CD4-positive, CD25-positive, alpha-beta regulatory T cell (primary cell): Measurements from ENCODE around the gene INVS. TPM values are rescaled to one million over a fixed set of nuclear protein-coding genes. Genes with fewer than 3 reads are reported as not detected.
"Not testable (repeated sequence)": the region's sequence is repeated elsewhere in the genome, so short reads cannot be mapped to it uniquely, and the experiment has no call there.

Experiments used
- ATAC-seq, 2 donors: fragments of 150-1000 bp; cut with Tn5 transposase; one replicate each; pipeline ENCODE4 v1.10.0; 2021; ENCODE audit warnings: low read depth in 2 of 2, moderate number of reproducible peaks in 2 of 2, moderate library complexity in 1 of 2
- DNase-seq, 3 donors: peaks; one replicate each; pipeline versions ENCODE4 v3.0.0 to v3.0.0-alpha.2; 2012 to 2022; ENCODE audit warnings: mixed read lengths in 1 of 3
- H3K27ac ChIP-seq: one replicate; pipeline ENCODE4 v1.7.0; 2013; ENCODE audit warnings: mild to moderate bottlenecking, low read length; ENCODE audit not compliant: insufficient read depth, poor library complexity, severe bottlenecking
- H3K27me3 ChIP-seq: one replicate; pipeline ENCODE4 v1.7.0; 2013; ENCODE audit warnings: low read length; ENCODE audit not compliant: control insufficient read depth, insufficient read depth
- H3K36me3 ChIP-seq: one replicate; pipeline ENCODE4 v1.7.0; 2013; ENCODE audit warnings: mild to moderate bottlenecking, low read length, moderate library complexity; ENCODE audit not compliant: control insufficient read depth, insufficient read depth
- H3K4me1 ChIP-seq: 2 replicates; pipeline ENCODE4 v1.7.0; 2013; ENCODE audit warnings: mild to moderate bottlenecking, low read length; ENCODE audit not compliant: insufficient read depth, control insufficient read depth, poor library complexity, severe bottlenecking
- H3K4me3 ChIP-seq: one replicate; pipeline ENCODE4 v1.7.0; 2013; ENCODE audit warnings: low read depth, mild to moderate bottlenecking, low read length, moderate library complexity
- H3K9me3 ChIP-seq, 2 experiments: 1 replicate in 1 of 2; 2 replicates in 1 of 2; pipeline ENCODE4 v1.7.0; 2013; ENCODE audit warnings: low read length in 2 of 2, mild to moderate bottlenecking in 1 of 2, moderate library complexity in 1 of 2; ENCODE audit not compliant: control insufficient read depth in 2 of 2
- H3K27ac Mint-ChIP-seq, 3 donors: one replicate each; pipeline ENCODE4 v1.8.0; 2020 to 2022; ENCODE audit warnings: mild to moderate bottlenecking in 3 of 3, mixed read lengths in 3 of 3, moderate library complexity in 2 of 3
- H3K27me3 Mint-ChIP-seq: one replicate; pipeline ENCODE4 v1.8.0; 2022; ENCODE audit warnings: mild to moderate bottlenecking, mixed read lengths
- H3K36me3 Mint-ChIP-seq: one replicate; pipeline ENCODE4 v1.8.0; 2020; ENCODE audit warnings: mixed read lengths
- H3K4me1 Mint-ChIP-seq, 4 donors: one replicate each; pipeline ENCODE4 v1.8.0; 2020 to 2022; ENCODE audit warnings: mixed read lengths in 4 of 4, mild to moderate bottlenecking in 1 of 4
- H3K4me3 Mint-ChIP-seq, 4 donors: one replicate each; pipeline ENCODE4 v1.8.0; 2020 to 2022; ENCODE audit warnings: mild to moderate bottlenecking in 4 of 4, mixed read lengths in 4 of 4, moderate library complexity in 3 of 4
- H3K9me3 Mint-ChIP-seq, 7 donors: one replicate each; pipeline ENCODE4 v1.8.0; 2020 to 2022; ENCODE audit warnings: mixed read lengths in 7 of 7, mild to moderate bottlenecking in 3 of 7, moderate library complexity in 2 of 7
- polyA plus RNA-seq, 4 donors: library from polyadenylated mRNA; unstranded; fragments of 300-500 nt; fragmentation: Illumina TruSeq; gene quantifications; one replicate each; pipeline ENCODE4 v1.2.3, GENCODE V29; 2021
- total RNA-seq: library from RNA; stranded (reverse); gene quantifications from one replicate; pipeline ENCODE4 v1.2.3, GENCODE V29; 2022

The INVS gene
- total and polyA plus RNA-seq, 5 donors from 2014 or later = 5.7 to 20.5 (median 6.2) TPM

DNA sequence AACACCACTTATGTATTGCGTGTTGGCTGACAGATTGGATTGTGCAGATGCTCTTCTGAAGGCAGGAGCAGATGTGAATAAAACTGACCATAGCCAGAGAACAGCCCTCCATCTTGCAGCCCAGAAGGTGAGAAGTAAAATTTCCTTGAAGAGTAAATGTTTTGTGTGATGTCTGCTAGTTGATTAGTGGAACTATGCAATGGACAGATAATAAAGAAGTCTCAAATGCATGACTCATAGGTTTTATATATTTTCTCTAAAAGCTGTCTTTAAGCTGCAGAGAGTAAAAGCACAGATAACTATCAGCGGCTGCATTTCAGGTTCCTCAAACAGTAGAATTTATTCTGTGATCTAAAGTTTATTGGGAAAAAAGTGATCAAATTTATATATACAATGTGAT, 27.4 kb downstream of the INVS start:
- ATAC-seq (no peak), DNase-seq (no peak)
- Histone ChIP-seq H3K27me3 (no peaks in the 10 kb centered on the region), H3K4me3 (no peak overlapping the region), H3K36me3 (peaks cover 21% of the 10 kb centered on the region), H3K4me1 (no peaks in the 10 kb centered on the region), H3K9me3 (no peaks in the 10 kb centered on the region), H3K27ac (no peak overlapping the region)
- no peak overlapping the region for H3K4me3 Mint-ChIP-seq
- H3K27me3 Mint-ChIP-seq = no peaks in the 10 kb centered on the region
- H3K9me3 Mint-ChIP-seq = no peaks in the 10 kb centered on the region
- H3K36me3 Mint-ChIP-seq = peaks cover 31% of the 10 kb centered on the region
- H3K27ac Mint-ChIP-seq = no peak overlapping the region
- H3K4me1 Mint-ChIP-seq = peaks cover 7 to 15% (median 11%) of the 10 kb centered on the region in 4 donors

DNA sequence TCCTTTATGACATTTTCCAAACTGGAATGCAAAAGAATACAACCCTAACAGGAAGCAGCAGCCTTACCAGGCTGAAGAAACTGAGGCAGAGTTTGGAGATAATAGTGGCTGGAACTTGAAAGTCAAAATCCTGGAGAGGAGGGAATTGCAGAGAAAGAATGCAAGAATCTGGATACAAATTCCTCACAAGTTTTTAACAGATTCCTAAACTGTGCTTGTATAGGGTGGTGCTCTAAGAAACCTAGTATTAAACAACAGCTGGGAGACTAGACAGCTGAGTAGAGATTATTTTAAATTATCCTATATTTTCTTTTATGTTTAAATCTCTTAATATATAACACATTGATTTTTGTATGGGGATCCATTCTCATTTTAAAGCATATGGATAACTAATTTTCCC, 30.7 kb downstream of the INVS start:
- no peak overlapping the region for H3K27ac ChIP-seq
- H3K36me3 ChIP-seq = peaks cover 23% of the 10 kb centered on the region
- ATAC-seq (no peak), DNase-seq (no peak)
- H3K9me3 ChIP-seq = no peaks in the 10 kb centered on the region
- Mint-ChIP-seq H3K9me3 (no peaks in the 10 kb centered on the region), H3K36me3 (peaks cover 51% of the 10 kb centered on the region), H3K4me3 (no peak overlapping the region), H3K27ac (no peak overlapping the region), H3K27me3 (no peaks in the 10 kb centered on the region), H3K4me1 (peaks cover 0 to 13% (median 8%) of the 10 kb centered on the region in 4 donors)
- H3K4me3 ChIP-seq = no peak overlapping the region
- no peaks in the 10 kb centered on the region for H3K27me3 ChIP-seq
- no peaks in the 10 kb centered on the region for H3K4me1 ChIP-seq

DNA sequence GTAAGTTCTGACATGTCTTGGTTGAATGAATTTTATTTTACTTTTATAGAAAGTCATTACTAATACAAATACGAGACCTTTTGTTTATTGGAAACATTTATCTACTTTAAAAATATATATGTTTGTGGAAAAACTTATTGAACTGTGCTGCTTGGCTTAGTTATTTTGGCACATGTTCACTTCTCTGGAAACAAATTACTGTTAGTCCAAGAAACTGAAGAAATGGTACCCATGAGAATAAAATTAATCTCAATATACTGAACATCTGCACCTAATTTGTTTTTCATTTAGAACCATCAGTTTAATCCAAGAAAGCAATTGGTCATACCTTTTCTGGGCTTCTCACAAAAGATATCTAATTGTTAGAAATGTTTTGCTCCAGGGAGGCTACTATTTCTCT, 32.2 kb downstream of the INVS start:
- Histone ChIP-seq H3K9me3 (no peaks in the 10 kb centered on the region), H3K27ac (no peak overlapping the region), H3K4me3 (no peak overlapping the region), H3K27me3 (no peaks in the 10 kb centered on the region), H3K36me3 (peaks cover 23% of the 10 kb centered on the region), H3K4me1 (no peaks in the 10 kb centered on the region)
- Mint-ChIP-seq H3K4me1 (peaks cover 0 to 10% (median 6%) of the 10 kb centered on the region in 4 donors), H3K4me3 (no peak overlapping the region), H3K27ac (no peak overlapping the region), H3K9me3 (no peaks in the 10 kb centered on the region), H3K27me3 (no peaks in the 10 kb centered on the region), H3K36me3 (peaks cover 45% of the 10 kb centered on the region)
- ATAC-seq (no peak), DNase-seq (no peak)

DNA sequence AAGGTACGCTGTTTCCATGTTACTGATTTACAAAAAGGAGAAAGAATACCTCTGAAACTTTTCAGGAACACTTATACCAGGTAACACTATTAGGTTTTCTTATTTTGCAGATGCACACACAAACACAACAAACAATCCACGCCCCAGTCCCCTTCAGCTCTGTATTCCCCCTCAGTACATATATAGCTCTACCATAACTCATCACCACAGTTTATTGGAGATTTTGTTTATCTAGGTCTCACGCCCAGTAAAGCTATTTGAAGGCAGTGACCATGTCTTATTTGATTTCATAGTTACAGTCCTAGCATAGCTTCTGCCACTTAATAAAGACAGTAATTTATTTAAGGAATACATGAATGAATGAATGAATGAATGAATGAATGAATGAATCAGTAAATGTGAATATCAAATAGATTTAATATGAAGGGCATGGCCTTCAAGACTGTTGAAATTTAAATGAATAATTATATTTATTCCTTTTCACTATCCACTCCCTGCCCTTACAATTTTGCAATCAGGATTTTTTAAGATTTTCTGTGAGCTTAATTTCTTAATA, 32.9 kb downstream of the INVS start:
- ATAC-seq (no peak), DNase-seq (no peak)
- no peaks in the 10 kb centered on the region for H3K9me3 Mint-ChIP-seq
- H3K4me3 Mint-ChIP-seq = no peak overlapping the region
- Histone ChIP-seq H3K9me3 (no peaks in the 10 kb centered on the region), H3K4me3 (no peak overlapping the region), H3K27me3 (no peaks in the 10 kb centered on the region), H3K36me3 (peaks cover 18% of the 10 kb centered on the region), H3K4me1 (no peaks in the 10 kb centered on the region), H3K27ac (no peak overlapping the region)
- H3K4me1 Mint-ChIP-seq = peaks cover 0 to 10% (median 6%) of the 10 kb centered on the region in 4 donors
- H3K27ac Mint-ChIP-seq = no peak overlapping the region
- H3K27me3 Mint-ChIP-seq = no peaks in the 10 kb centered on the region
- H3K36me3 Mint-ChIP-seq = peaks cover 41% of the 10 kb centered on the region

DNA sequence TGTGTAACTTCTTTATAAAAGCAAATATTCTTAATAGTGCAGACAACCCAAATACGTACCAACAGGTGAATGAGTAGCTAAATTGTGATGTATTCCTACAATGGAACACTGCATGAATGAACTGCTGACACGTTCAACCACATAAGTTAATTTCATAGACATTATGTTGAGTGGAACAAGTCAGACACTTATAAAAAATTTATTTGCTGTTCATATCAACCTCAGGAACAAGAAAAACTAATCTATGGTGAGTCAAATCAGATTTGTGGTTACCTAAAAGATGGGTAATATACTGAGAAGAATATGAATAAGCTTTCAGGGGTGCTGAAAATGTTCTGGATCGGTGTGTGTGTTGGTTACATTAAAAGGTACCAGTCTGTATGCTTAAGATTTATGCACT, 35.7 kb downstream of the INVS start:
- H3K27ac ChIP-seq = no peak overlapping the region
- no peak overlapping the region for H3K27ac Mint-ChIP-seq
- no peak for ATAC-seq

DNA sequence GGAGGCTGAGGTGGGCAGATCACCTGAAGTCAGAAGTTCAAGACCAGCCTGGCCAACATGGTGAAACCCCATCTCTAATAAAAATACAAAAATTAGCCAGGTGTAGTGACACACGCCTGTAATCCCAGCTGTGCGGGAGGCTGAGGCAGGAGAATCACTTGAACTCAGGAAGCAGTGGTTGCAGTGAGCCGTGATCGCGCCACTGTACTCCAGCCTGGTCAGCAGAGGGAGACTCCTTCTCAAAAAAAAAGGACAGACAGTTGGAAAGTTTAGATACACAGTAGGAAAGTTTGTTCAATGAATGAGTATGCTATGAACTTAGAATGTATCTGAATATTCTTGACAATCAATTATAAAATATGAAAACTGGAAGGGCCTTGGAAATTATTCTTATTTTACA, 37.8 kb downstream of the INVS start:
- DNase-seq, H3K27me3 Mint-ChIP-seq, H3K36me3 ChIP-seq, H3K9me3 Mint-ChIP-seq, H3K27me3 ChIP-seq, ATAC-seq, H3K4me3 Mint-ChIP-seq, H3K4me3 ChIP-seq, H3K9me3 ChIP-seq, H3K27ac ChIP-seq, H3K4me1 ChIP-seq, H3K27ac Mint-ChIP-seq: not testable (repeated sequence)
- H3K4me1 Mint-ChIP-seq = peaks cover 0 to 10% (median 3%) of the 10 kb centered on the region in 4 donors
- peaks cover 27% of the 10 kb centered on the region for H3K36me3 Mint-ChIP-seq

More for the DNA sequence above, 35.7 kb downstream of the INVS start:
- peaks cover 7% of the 10 kb centered on the region for H3K36me3 ChIP-seq
- H3K4me1 ChIP-seq = no peaks in the 10 kb centered on the region
- no peak overlapping the region for H3K4me3 Mint-ChIP-seq
- H3K27me3 Mint-ChIP-seq = no peaks in the 10 kb centered on the region
- no peaks in the 10 kb centered on the region for H3K9me3 Mint-ChIP-seq
- no peak overlapping the region for H3K4me3 ChIP-seq
- no peak for DNase-seq
- no peaks in the 10 kb centered on the region for H3K9me3 ChIP-seq
- peaks cover 0 to 10% (median 3%) of the 10 kb centered on the region in 4 donors for H3K4me1 Mint-ChIP-seq
- no peaks in the 10 kb centered on the region for H3K27me3 ChIP-seq
- H3K36me3 Mint-ChIP-seq = peaks cover 31% of the 10 kb centered on the region

DNA sequence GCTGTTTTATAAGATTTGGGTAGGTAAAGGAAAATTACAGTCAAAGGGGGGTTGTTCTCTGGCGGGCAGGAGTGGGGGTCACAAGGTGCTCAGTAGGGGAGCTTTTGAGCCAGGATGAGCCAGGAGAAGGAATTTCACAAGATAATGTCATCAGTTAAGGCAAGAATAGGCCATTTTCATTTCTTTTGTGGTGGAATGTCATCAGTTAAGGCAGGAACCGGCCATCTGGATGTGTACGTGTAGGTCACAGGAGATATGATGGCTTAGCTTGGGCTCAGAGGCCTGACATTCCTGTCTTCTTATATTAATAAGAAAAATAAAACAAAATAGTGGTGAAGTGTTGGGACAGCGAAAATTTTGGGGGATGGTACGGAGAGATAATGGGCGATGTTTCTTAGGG, 41.3 kb downstream of the INVS start:
- H3K4me1 Mint-ChIP-seq, H3K27ac ChIP-seq, H3K4me3 ChIP-seq, ATAC-seq, H3K27ac Mint-ChIP-seq, H3K27me3 ChIP-seq, H3K36me3 Mint-ChIP-seq, H3K4me3 Mint-ChIP-seq, H3K36me3 ChIP-seq, H3K9me3 Mint-ChIP-seq, H3K9me3 ChIP-seq, DNase-seq, H3K27me3 Mint-ChIP-seq, H3K4me1 ChIP-seq: not testable (repeated sequence)

DNA sequence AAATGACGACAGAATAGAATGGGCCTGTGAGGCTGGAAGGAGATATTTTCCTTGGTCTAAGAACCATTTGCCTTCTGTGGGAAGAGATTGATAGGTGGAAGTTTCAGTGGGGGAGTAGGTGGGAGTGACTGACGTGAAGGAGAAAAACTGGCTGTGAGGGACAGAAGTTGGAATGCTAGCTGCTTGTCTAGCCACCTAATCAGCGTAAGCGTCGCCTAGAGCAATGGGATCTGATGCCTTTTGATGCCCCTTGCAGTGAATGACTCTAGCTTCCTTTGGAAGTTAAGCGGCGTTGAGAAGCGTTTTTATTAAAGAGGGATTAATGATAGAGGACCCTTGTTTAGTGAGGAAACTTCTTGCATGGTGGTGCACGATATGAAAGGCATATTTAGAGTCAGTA, 42.8 kb downstream of the INVS start:
- H3K4me1 ChIP-seq, H3K27me3 Mint-ChIP-seq, H3K4me3 ChIP-seq, ATAC-seq, H3K27ac Mint-ChIP-seq, H3K27ac ChIP-seq, H3K36me3 Mint-ChIP-seq, H3K27me3 ChIP-seq, H3K4me3 Mint-ChIP-seq, H3K9me3 ChIP-seq, H3K9me3 Mint-ChIP-seq, H3K4me1 Mint-ChIP-seq, DNase-seq, H3K36me3 ChIP-seq: not testable (repeated sequence)
